Ishikawa (cell line): ENCODE data around the gene NACC2.

Experiments used
- CEBPB ChIP-seq: IDR thresholded peaks from 2 replicates; pipeline ENCODE4 v1.6.1; 2012
- CREB1 ChIP-seq: IDR thresholded peaks from 2 replicates; pipeline ENCODE4 v1.6.1; 2012; ENCODE audit warnings: low read depth
- EGR1 ChIP-seq: IDR thresholded peaks from 2 replicates; pipeline ENCODE4 v1.6.1; 2012
- EP300 ChIP-seq: IDR thresholded peaks from 2 replicates; pipeline ENCODE4 v1.6.1; 2012; ENCODE audit warnings: borderline replicate concordance
- FOXM1 ChIP-seq: IDR thresholded peaks from 2 replicates; pipeline ENCODE4 v1.6.1; 2012; ENCODE audit warnings: low read depth, borderline replicate concordance
- NFIC ChIP-seq: IDR thresholded peaks from 2 replicates; pipeline ENCODE4 v1.6.1; 2012
- RAD21 ChIP-seq: IDR thresholded peaks from 2 replicates; pipeline ENCODE4 v1.6.1; 2012; ENCODE audit warnings: low read depth
- TAF1 ChIP-seq: IDR thresholded peaks from 2 replicates; pipeline ENCODE4 v1.6.1; 2012; ENCODE audit warnings: low read depth, mild to moderate bottlenecking
- TCF12 ChIP-seq: IDR thresholded peaks from 2 replicates; pipeline ENCODE4 v1.6.1; 2012; ENCODE audit warnings: low read depth
- TEAD4 ChIP-seq: IDR thresholded peaks from 2 replicates; pipeline ENCODE4 v1.6.1; 2012
- USF1 ChIP-seq: IDR thresholded peaks from 2 replicates; pipeline ENCODE4 v1.6.1; 2012
- YY1 ChIP-seq: IDR thresholded peaks from 2 replicates; pipeline ENCODE4 v1.6.1; 2012; ENCODE audit warnings: low read depth
- ZBTB7A ChIP-seq: IDR thresholded peaks from 2 replicates; pipeline ENCODE4 v1.6.1; 2012; ENCODE audit warnings: low read depth
- TF ChIP-seq, protein P1 (sequence below): IDR thresholded peaks from 2 replicates; pipeline ENCODE4 v1.6.1; 2012
- TF ChIP-seq, protein P2 (sequence below): IDR thresholded peaks from 2 replicates; pipeline ENCODE4 v1.6.1; 2012; ENCODE audit warnings: low read depth, mild to moderate bottlenecking

NACC2 gene

DNA sequence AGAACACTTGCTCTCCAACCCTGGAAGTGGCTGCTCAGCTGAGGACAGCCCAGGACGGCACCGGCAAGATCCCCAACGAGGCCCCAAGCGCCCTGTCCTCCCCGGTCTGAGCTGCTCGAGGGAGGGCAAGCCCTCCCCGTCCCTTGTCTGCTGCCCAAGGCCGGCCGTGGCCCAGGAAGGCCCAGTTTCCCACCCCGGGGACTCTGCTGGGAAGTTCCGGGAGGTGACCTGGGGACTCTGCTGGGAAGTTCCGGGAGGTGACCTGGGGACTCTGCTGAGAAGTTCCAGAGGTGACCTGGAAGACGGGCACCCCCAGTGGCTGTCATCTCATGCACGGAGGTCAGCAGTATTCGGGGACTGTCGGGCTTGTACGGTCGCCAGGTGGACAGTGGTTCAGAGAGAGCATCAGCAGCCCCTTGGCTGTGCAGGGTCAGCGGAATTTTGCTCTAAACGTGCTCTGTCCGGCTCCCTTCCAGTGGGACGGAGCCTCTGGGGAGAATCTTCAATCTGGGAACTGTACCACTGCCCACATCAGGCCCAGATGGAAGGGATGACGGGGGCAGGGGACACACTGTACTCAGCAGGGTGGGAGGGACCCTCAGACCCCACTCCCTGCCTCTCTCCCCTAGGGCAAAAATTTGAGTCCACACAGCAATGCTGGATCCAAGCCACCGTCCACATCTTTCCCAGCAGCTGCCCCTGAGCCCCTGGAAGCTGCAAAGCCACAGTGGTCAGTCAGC is 7.2 kb downstream of the NACC2 start:
- TF ChIP-seq RAD21 (no peak), CEBPB (no peak)
- TF ChIP-seq, protein P1, sequence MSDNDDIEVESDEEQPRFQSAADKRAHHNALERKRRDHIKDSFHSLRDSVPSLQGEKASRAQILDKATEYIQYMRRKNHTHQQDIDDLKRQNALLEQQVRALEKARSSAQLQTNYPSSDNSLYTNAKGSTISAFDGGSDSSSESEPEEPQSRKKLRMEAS = no peak

DNA sequence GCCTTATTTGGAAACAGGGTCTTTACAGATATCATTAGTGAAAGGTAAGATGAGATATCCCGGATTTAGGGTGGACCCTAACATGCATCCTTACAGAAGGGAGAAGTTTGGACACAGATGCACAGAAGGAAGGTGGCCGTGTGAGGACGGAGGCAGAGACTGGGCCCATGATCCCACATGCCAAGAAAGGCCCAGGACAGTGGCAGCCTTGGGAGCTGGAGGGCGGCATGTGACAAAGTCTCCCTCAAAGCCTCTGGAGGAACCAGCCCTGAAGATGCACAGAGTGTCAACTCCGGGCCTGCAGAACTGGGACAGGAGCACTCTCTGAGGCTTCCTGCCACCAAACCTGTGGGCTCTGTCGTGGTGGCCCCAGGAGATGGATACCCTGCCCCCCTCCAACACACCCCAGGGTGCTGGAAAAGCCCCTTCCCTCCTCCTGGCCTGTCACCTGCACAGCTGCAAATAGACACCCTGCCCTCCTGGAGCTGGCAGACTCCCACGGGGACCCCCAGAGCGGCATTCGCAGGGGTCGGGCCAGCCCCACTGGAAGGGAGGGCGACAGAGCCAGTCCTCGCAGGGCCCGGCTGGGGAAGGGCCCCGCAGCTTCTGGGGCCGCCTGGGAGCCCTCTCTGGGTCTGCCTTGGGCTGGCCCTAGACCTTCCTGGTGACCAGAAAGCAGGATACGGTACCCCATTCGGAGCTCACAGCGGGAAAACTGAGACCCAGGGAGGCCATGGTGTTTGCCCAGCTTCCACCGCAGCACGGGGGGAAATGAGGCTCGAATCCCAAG is 7.9 kb downstream of the NACC2 start:
- TF ChIP-seq TEAD4 = no peak
- TF ChIP-seq, protein P2, sequence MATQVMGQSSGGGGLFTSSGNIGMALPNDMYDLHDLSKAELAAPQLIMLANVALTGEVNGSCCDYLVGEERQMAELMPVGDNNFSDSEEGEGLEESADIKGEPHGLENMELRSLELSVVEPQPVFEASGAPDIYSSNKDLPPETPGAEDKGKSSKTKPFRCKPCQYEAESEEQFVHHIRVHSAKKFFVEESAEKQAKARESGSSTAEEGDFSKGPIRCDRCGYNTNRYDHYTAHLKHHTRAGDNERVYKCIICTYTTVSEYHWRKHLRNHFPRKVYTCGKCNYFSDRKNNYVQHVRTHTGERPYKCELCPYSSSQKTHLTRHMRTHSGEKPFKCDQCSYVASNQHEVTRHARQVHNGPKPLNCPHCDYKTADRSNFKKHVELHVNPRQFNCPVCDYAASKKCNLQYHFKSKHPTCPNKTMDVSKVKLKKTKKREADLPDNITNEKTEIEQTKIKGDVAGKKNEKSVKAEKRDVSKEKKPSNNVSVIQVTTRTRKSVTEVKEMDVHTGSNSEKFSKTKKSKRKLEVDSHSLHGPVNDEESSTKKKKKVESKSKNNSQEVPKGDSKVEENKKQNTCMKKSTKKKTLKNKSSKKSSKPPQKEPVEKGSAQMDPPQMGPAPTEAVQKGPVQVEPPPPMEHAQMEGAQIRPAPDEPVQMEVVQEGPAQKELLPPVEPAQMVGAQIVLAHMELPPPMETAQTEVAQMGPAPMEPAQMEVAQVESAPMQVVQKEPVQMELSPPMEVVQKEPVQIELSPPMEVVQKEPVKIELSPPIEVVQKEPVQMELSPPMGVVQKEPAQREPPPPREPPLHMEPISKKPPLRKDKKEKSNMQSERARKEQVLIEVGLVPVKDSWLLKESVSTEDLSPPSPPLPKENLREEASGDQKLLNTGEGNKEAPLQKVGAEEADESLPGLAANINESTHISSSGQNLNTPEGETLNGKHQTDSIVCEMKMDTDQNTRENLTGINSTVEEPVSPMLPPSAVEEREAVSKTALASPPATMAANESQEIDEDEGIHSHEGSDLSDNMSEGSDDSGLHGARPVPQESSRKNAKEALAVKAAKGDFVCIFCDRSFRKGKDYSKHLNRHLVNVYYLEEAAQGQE = no peak
- TF ChIP-seq EGR1 = no peak
- no peak for TF ChIP-seq YY1
- TF ChIP-seq TAF1 = no peak
- TF ChIP-seq FOXM1 = no peak
- TF ChIP-seq EP300 = no peak
- TF ChIP-seq, protein P1 = no peak
- TF ChIP-seq RAD21 = no peak
- TF ChIP-seq ZBTB7A = no peak
- TF ChIP-seq TCF12 = no peak
- no peak for TF ChIP-seq CEBPB
- no peak for TF ChIP-seq USF1
- TF ChIP-seq NFIC = no peak
- TF ChIP-seq CREB1 = no peak

DNA sequence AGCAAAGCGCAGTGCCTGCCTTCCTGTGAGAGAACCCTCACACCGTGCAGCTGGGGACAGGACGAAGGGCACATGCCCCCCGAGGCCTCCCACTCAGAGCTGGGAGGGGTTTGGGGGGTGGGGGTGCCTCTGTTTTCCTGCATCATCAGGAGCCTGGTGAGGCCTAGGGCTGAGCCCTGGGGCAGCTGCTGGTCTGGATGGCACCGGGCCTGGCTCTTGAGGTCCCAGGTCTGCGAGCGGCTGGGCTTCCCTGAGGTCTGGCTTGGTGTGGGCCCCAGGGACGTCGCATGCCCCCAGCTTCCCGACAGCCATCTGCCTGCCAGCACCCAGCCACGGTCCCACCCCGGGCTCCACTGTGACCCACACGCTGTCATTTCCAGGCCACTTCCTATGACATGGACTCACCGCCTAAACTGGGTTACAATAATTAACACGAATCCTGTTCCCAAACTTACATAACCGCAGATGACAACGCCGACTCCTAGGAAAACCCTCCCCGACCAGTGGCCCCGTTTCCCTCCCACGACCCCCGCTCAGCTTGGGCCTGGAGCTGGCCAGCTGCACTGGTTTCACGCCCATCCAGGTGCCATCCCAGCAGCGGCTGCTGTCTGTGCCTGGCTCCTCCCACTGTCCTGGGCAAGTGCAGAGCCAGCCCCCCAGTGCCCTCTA is 8.7 kb downstream of the NACC2 start:
- TF ChIP-seq USF1 (no peak), TEAD4 (no peak), EGR1 (no peak), CREB1 (no peak), TAF1 (no peak), YY1 (no peak), EP300 (no peak), FOXM1 (no peak), TCF12 (no peak), ZBTB7A (no peak), CEBPB (no peak), RAD21 (no peak), NFIC (no peak)
- TF ChIP-seq, protein P1 = no peak
- TF ChIP-seq, protein P2 = no peak

- TF ChIP-seq TAF1 (no peak), RAD21 (no peak), EP300 (no peak), YY1 (no peak), TEAD4 (no peak), FOXM1 (no peak), NFIC (no peak), ZBTB7A (no peak), CEBPB (no peak), USF1 (no peak), EGR1 (no peak), TCF12 (no peak), CREB1 (no peak)
- TF ChIP-seq, protein P2 = no peak
- TF ChIP-seq, protein P1 = no peak
These were observed 9.3 kb downstream of the NACC2 start for GRCh38 chr9:136085815-136086212.
